ENCODE measurements around the gene DFFA.
"Not testable (repeated sequence)": the region's sequence is repeated elsewhere in the genome, so short reads cannot be mapped to it uniquely, and the experiment has no call there.

Gene DFFA

GRCh38 chr1:10419351-10419750 is 53.0 kb downstream of the DFFA start:
- no peak for TF ChIP-seq CTCF (IDR thresholded peaks at IDR 0.05; ENCODE audit: poor library complexity, severe bottlenecking)
- Histone ChIP-seq H3K27me3 (ENCODE audit: insufficient read depth, poor library complexity, severe bottlenecking) (no peaks in the 10 kb centered on the region), H3K36me3 (ENCODE audit: low read depth) (peaks cover 62% of the 10 kb centered on the region), H3K4me3 (ENCODE audit: severe bottlenecking) (no peak overlapping the region), H3K27ac (ENCODE audit: poor library complexity, severe bottlenecking) (no peak overlapping the region), H3K4me1 (ENCODE audit: insufficient read depth, poor library complexity, severe bottlenecking) (no peaks in the 10 kb centered on the region), H3K9me3 (ENCODE audit: severe bottlenecking) (no peaks in the 10 kb centered on the region)
- DNase-seq (ENCODE audit: low spot score) (no peak), ATAC-seq (ENCODE audit: low read depth) (no peak)

- not testable (repeated sequence) for H3K27me3 ChIP-seq (ENCODE audit: insufficient read depth, poor library complexity, severe bottlenecking); H3K9me3 ChIP-seq (ENCODE audit: severe bottlenecking); DNase-seq (ENCODE audit: low spot score); H3K4me3 ChIP-seq (ENCODE audit: severe bottlenecking); H3K27ac ChIP-seq (ENCODE audit: poor library complexity, severe bottlenecking); ATAC-seq (ENCODE audit: low read depth); H3K4me1 ChIP-seq (ENCODE audit: insufficient read depth, poor library complexity, severe bottlenecking)
- H3K36me3 ChIP-seq (ENCODE audit: low read depth) = peaks cover 68% of the 10 kb centered on the region
These were observed 53.6 kb downstream of the DFFA start for GRCh38 chr1:10418741-10419140.

- DNase-seq (ENCODE audit: low spot score); H3K27ac ChIP-seq (ENCODE audit: poor library complexity, severe bottlenecking); H3K4me1 ChIP-seq (ENCODE audit: insufficient read depth, poor library complexity, severe bottlenecking); H3K4me3 ChIP-seq (ENCODE audit: severe bottlenecking); H3K9me3 ChIP-seq (ENCODE audit: severe bottlenecking); ATAC-seq (ENCODE audit: low read depth); H3K27me3 ChIP-seq (ENCODE audit: insufficient read depth, poor library complexity, severe bottlenecking): not testable (repeated sequence)
- H3K36me3 ChIP-seq (ENCODE audit: low read depth) = peaks cover 92% of the 10 kb centered on the region
These were observed 56.4 kb downstream of the DFFA start for GRCh38 chr1:10415967-10416366.

- H3K27me3 ChIP-seq (ENCODE audit: insufficient read depth, poor library complexity, severe bottlenecking) = no peaks in the 10 kb centered on the region
- no peak overlapping the region for H3K4me3 ChIP-seq (ENCODE audit: severe bottlenecking)
- no peaks in the 10 kb centered on the region for H3K4me1 ChIP-seq (ENCODE audit: insufficient read depth, poor library complexity, severe bottlenecking)
- H3K27ac ChIP-seq (ENCODE audit: poor library complexity, severe bottlenecking) = no peak overlapping the region
- no peak for TF ChIP-seq CTCF (IDR thresholded peaks at IDR 0.05; ENCODE audit: poor library complexity, severe bottlenecking)
- peaks cover 92% of the 10 kb centered on the region for H3K36me3 ChIP-seq (ENCODE audit: low read depth)
- no peaks in the 10 kb centered on the region for H3K9me3 ChIP-seq (ENCODE audit: severe bottlenecking)
- ATAC-seq (ENCODE audit: low read depth) (no peak), DNase-seq (ENCODE audit: low spot score) (no peak)
These were observed 57.0 kb downstream of the DFFA start for GRCh38 chr1:10415211-10415930.

GRCh38 chr1:10407201-10407600 is 65.1 kb downstream of the DFFA start:
- TF ChIP-seq CTCF (IDR thresholded peaks at IDR 0.05; ENCODE audit: poor library complexity, severe bottlenecking) = no peak
- Histone ChIP-seq H3K27me3 (ENCODE audit: insufficient read depth, poor library complexity, severe bottlenecking) (no peaks in the 10 kb centered on the region), H3K27ac (ENCODE audit: poor library complexity, severe bottlenecking) (no peak overlapping the region), H3K4me1 (ENCODE audit: insufficient read depth, poor library complexity, severe bottlenecking) (peaks cover 6% of the 10 kb centered on the region), H3K4me3 (ENCODE audit: severe bottlenecking) (no peak overlapping the region), H3K36me3 (ENCODE audit: low read depth) (peaks cover 92% of the 10 kb centered on the region), H3K9me3 (ENCODE audit: severe bottlenecking) (no peaks in the 10 kb centered on the region)
- ATAC-seq (ENCODE audit: low read depth) (no peak), DNase-seq (ENCODE audit: low spot score) (no peak)
